ENCODE results near the gene SINHCAF.
"Not testable (repeated sequence)": the region's sequence is repeated elsewhere in the genome, so short reads cannot be mapped to it uniquely, and the experiment has no call there.

Gene SINHCAF

DNA sequence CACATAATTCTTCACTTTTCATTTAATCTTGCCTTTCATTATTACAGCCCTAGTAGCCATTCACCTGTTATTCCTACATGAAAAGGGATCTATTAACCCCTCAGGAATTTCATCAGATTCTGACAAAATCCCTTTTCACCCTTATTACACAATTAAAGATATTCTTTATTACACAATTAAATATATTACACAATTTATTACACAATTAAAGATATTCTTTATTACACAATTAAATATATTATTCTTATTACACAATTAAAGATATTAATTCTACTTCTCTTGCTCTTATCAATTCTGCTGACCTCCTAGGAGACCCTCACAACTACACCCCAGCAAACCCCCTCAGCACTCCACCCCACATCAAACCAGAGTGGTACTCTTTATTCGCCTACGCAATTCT lies 77.1 kb downstream of the SINHCAF start:
- CTCF ChIA-PET = interaction anchor here (0.6 kb wide), 1 partner anchor 598 kb away, joined by 3 read pairs; no protein-coding TSS in a partner anchor
- TF ChIP-seq, protein P1, sequence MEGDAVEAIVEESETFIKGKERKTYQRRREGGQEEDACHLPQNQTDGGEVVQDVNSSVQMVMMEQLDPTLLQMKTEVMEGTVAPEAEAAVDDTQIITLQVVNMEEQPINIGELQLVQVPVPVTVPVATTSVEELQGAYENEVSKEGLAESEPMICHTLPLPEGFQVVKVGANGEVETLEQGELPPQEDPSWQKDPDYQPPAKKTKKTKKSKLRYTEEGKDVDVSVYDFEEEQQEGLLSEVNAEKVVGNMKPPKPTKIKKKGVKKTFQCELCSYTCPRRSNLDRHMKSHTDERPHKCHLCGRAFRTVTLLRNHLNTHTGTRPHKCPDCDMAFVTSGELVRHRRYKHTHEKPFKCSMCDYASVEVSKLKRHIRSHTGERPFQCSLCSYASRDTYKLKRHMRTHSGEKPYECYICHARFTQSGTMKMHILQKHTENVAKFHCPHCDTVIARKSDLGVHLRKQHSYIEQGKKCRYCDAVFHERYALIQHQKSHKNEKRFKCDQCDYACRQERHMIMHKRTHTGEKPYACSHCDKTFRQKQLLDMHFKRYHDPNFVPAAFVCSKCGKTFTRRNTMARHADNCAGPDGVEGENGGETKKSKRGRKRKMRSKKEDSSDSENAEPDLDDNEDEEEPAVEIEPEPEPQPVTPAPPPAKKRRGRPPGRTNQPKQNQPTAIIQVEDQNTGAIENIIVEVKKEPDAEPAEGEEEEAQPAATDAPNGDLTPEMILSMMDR (conservative IDR thresholded peaks at IDR 0.05; ENCODE audit: low read depth) = no peak
- DNase-seq (ENCODE audit: low spot score) = no peak
- no peak overlapping the region for H3K27ac ChIP-seq
- POLR2A ChIA-PET (ENCODE audit: low non-redundant PET) = no interaction called here

DNA sequence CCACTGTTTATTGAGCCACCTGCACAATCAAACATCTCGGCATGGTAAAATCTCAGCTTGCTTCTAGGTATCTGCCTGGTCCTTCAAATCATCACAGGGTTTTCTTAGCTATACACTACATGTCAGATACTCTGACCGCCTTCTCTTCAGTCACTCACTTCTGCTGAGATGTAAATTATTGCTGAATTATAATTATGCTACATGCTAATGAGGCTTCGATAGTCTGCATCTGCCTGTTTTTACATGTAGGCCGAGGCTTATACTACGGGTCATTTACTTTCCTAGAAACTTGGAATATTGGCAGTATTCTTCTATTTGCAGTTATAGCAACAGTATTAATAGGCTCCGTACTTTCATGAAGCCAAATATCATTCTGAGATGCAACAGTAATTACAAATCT lies 77.6 kb downstream of the SINHCAF start:
- TF ChIP-seq, protein P1 (conservative IDR thresholded peaks at IDR 0.05; ENCODE audit: low read depth) = no peak
- DNase-seq (ENCODE audit: low spot score) = no peak
- POLR2A ChIA-PET (ENCODE audit: low non-redundant PET) = no interaction called here
- CTCF ChIA-PET = interaction anchor here (0.6 to 1.5 kb wide), 2 partner anchors 24 to 34 kb away, joined by 3 read pairs; no protein-coding TSS in a partner anchor
- no peak overlapping the region for H3K27ac ChIP-seq

GRCh38 chr12:31246470-31246850 lies 79.5 kb downstream of the SINHCAF start:
- ChIA-PET CTCF (interaction anchor here (0.6 kb wide), 2 partner anchors 399 to 423 kb away, joined by 3 read pairs; no protein-coding TSS in a partner anchor), POLR2A (ENCODE audit: low non-redundant PET) (no interaction called here)
- TF ChIP-seq, protein P1 (conservative IDR thresholded peaks at IDR 0.05; ENCODE audit: low read depth) = no peak
- peak; percentile 47 for DNase-seq (ENCODE audit: low spot score)
- H3K27ac ChIP-seq = peak overlapping the region; percentile 60

DNA sequence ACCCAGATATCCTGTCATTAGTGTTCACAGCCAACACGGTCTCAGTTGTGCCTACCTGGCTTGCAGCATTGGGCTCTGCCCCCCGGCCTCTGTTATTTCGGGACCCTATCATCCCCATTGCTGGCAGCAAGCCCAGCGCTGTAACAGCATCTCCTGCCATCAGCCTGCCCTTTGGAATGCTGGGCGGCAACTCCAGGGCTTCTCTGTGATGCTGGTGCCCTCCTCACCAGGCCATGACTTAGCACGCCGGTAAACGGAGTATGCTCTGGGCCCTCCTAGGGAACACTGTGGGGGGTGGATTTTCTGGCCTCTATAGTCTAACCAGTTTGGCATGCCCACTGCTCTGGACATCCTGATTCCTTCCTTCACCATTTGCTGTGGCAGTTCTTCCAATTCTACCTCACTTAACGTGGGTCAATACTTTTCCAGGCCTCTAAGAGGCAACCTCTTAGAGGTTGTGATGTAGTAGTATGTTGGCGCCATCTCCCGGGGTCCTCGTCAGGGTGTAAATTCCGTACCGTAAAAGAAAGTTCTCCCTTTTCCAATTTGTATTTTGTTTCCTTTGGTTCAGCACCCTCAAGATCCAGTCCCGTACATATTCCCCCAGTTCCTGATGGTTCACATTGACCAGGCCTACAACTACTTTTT lies 80.0 kb downstream of the SINHCAF start:
- POLR2A ChIA-PET (ENCODE audit: low non-redundant PET) = no interaction called here
- CTCF ChIA-PET = interaction anchor here (0.6 kb wide), 2 partner anchors 399 to 423 kb away, joined by 3 read pairs; no protein-coding TSS in a partner anchor
- peak overlapping the region; percentile 60 for H3K27ac ChIP-seq
- DNase-seq (ENCODE audit: low spot score) = peak; percentile 34
- TF ChIP-seq, protein P1 (conservative IDR thresholded peaks at IDR 0.05; ENCODE audit: low read depth) = peak; percentile 18; the same call in 1 of the 2 replicates

DNA sequence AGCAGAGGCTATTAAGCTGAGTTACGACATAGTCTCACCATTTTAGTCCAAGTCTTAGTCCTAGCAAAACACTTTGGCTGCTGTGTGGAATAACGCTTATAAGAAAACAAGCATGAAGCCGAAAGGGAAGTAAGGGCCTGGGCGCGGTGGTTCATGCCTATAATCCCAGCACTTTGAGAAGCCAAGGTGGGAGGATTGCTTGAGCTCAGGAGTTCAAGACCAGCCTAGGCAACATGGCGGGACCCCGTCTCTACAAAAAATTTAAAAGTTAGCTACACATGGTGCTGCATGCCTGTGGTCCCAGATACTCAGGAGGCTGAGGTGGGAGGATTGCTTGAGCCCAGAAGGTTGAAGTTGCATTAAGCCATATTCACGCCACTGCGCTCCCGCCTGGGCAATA lies 83.5 kb downstream of the SINHCAF start:
- H3K27ac ChIP-seq; DNase-seq (ENCODE audit: low spot score): not testable (repeated sequence)
- ChIA-PET POLR2A (ENCODE audit: low non-redundant PET) (interaction anchor here (0.6 kb wide), 1 partner anchor 97 kb away, joined by 4 read pairs; no protein-coding TSS in a partner anchor), CTCF (interaction anchor here (0.7 kb wide), 1 partner anchor 30 kb away, joined by 3 read pairs; no protein-coding TSS in a partner anchor)

DNA sequence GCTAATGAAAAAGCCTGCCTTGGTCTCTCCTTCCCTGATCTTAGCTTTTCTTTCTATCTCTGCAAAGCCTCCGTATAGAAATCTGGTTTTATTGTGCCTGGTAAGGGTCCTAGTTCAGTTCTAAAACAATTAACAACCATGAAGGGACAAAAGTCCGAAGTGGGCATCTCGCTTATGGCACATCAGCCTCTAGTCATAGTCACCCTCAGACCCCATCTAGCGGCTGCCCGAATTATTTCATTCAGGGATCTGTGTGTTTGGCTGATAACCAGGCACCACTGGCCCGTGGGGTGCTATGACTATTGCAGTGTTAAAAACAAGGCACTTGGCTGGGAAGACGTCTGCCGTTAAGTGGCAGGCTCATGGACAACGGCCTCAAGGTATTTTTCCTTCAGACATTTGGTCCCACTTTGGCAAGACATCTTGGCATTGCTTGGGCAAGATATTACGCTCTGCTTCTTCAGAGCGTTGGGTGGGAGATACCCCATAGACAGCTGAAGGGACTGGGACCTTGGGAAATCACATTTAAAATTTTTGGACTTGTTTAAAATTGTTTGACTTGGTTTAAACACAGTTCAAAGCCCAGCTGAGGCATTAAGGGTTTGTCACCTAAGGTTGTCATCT lies 87.1 kb downstream of the SINHCAF start:
- no peak overlapping the region for H3K27ac ChIP-seq
- ChIA-PET CTCF (interaction anchor here (0.5 to 1.4 kb wide), 6 partner anchors 22 to 392 kb away, joined by 3 to 8 read pairs (median 4); no protein-coding TSS in a partner anchor), POLR2A (ENCODE audit: low non-redundant PET) (no interaction called here)
- peak; percentile 77 for DNase-seq (ENCODE audit: low spot score)
- TF ChIP-seq, protein P1 (conservative IDR thresholded peaks at IDR 0.05; ENCODE audit: low read depth) = peak; percentile 83

DNA sequence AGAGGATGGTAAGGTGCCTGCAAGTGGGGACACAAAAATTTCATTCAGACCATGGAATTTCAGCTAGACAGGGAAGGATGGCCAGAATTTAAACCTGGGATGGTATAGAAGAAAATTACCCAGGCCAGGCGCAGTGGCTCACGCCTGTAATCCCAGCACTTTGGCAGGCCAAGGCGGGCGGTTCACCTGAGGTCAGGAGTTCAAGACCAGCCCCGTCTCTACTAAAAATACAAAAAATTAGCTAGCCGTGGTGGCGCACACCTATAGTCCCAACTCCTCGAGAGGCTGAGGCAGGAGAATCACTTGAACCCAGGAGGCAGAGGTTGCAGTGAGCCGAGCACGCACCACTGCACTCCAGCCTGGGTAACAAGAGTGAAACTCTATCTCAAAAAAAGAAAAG lies 87.6 kb downstream of the SINHCAF start:
- CTCF ChIA-PET = interaction anchor here (0.8 to 1.4 kb wide), 3 partner anchors 23 to 331 kb away, joined by 3 to 8 read pairs (median 4); no protein-coding TSS in a partner anchor
- DNase-seq (ENCODE audit: low spot score); H3K27ac ChIP-seq; POLR2A ChIA-PET (ENCODE audit: low non-redundant PET): not testable (repeated sequence)
